AG04450 (cell line): Measurements from ENCODE around the gene ZNF518A. TPM values are rescaled to one million over a fixed set of nuclear protein-coding genes. Genes with fewer than 3 reads are reported as not detected.

Source experiments
- CTCF ChIA-PET: fragments of 300-600, 350-600 bp; formaldehyde crosslinking; extraction: SDS; loops from one replicate; lab custom pipeline; 2022; ENCODE audit warnings: antibody characterized with exemption, inconsistent platforms; lab: Charles Lee
- POLR2A ChIA-PET: fragments of 350-600 bp; formaldehyde crosslinking; extraction: SDS; loops from one replicate; lab custom pipeline; 2021; ENCODE audit warnings: antibody characterized with exemption, inconsistent platforms; lab: Yijun Ruan, JAX
- DNase-seq: peaks from one replicate; pipeline ENCODE4 v3.0.0-alpha.2; 2011; ENCODE audit warnings: low read depth, low spot score
- H3K27ac ChIP-seq: one replicate; pipeline ENCODE4 v1.5.1; 2012; ENCODE audit warnings: low read depth, low read length, control low read depth
- H3K27me3 ChIP-seq: one replicate; pipeline ENCODE4 v1.6.0; 2012; ENCODE audit warnings: low read length; ENCODE audit not compliant: control insufficient read depth, insufficient read depth
- H3K4me3 ChIP-seq: 2 replicates; pipeline ENCODE4 v1.5.1; 2011; ENCODE audit warnings: mild to moderate bottlenecking, low read depth, low read length, control low read depth
- H3K9me3 ChIP-seq: 2 replicates; pipeline ENCODE4 v1.5.1; 2012; ENCODE audit warnings: low read length; ENCODE audit not compliant: control insufficient read depth, insufficient read depth
- CTCF ChIP-seq: IDR thresholded peaks from 2 replicates; pipeline ENCODE4 v1.5.1; 2011; ENCODE audit warnings: low read depth, low read length, control low read depth, inconsistent platforms
- polyA plus RNA-seq: library from polyadenylated mRNA; depleted of rRNA; stranded (reverse); fragments of >200 nt; gene quantifications from 2 replicates; pipeline ENCODE4 v1.2.3, GENCODE V29; 2011

ZNF518A gene
- polyA plus RNA-seq, 1 experiment, result 9.1 TPM

GRCh38 chr10:96096958-96097357 is 33.1 kb upstream of the ZNF518A start:
- no peak overlapping the region for H3K27ac ChIP-seq
- no peaks in the 10 kb centered on the region for H3K9me3 ChIP-seq
- CTCF ChIA-PET, result interaction anchor here (1.1 kb wide), 1 partner anchor 133 kb away, joined by 3 read pairs; no protein-coding TSS in a partner anchor
- H3K4me3 ChIP-seq, result no peak overlapping the region
- TF ChIP-seq CTCF, result no peak
- POLR2A ChIA-PET, result no interaction called here
- no peak for DNase-seq
- peaks cover 13% of the 10 kb centered on the region for H3K27me3 ChIP-seq

- Histone ChIP-seq H3K4me3 (no peak overlapping the region), H3K9me3 (no peaks in the 10 kb centered on the region), H3K27ac (no peak overlapping the region), H3K27me3 (peaks cover 11% of the 10 kb centered on the region)
- ChIA-PET POLR2A (no interaction called here), CTCF (interaction anchor here (1.1 kb wide), 1 partner anchor 132 kb away, joined by 3 read pairs; no protein-coding TSS in a partner anchor)
- no peak for TF ChIP-seq CTCF
- DNase-seq, result no peak
Observed at GRCh38 chr10:96097865-96098264, 32.2 kb upstream of the ZNF518A start.

GRCh38 chr10:96107623-96108038 is 22.5 kb upstream of the ZNF518A start:
- no peaks in the 10 kb centered on the region for H3K9me3 ChIP-seq
- ChIA-PET POLR2A (no interaction called here), CTCF (interaction anchor here (0.5 kb wide), 1 partner anchor 43 kb away, joined by 3 read pairs; no protein-coding TSS in a partner anchor)
- H3K27ac ChIP-seq, result no peak overlapping the region
- no peak overlapping the region for H3K4me3 ChIP-seq
- peaks cover 5% of the 10 kb centered on the region for H3K27me3 ChIP-seq
- no peak for TF ChIP-seq CTCF
- DNase-seq, result no peak

- Histone ChIP-seq H3K4me3 (no peak overlapping the region), H3K27me3 (peaks cover 5% of the 10 kb centered on the region), H3K9me3 (no peaks in the 10 kb centered on the region), H3K27ac (no peak overlapping the region)
- CTCF ChIA-PET, result no interaction called here
- no peak for DNase-seq
- TF ChIP-seq CTCF, result no peak
- POLR2A ChIA-PET, result no interaction called here
Observed at GRCh38 chr10:96112531-96112930, 17.6 kb upstream of the ZNF518A start.

- Histone ChIP-seq H3K27me3 (no peaks in the 10 kb centered on the region), H3K4me3 (no peak overlapping the region), H3K27ac (no peak overlapping the region), H3K9me3 (no peaks in the 10 kb centered on the region)
- ChIA-PET CTCF (interaction anchor here (1.0 to 1.2 kb wide), 2 partner anchors 16 to 102 kb away, joined by 3 to 7 read pairs; no protein-coding TSS in a partner anchor), POLR2A (interaction anchor here (1.1 to 1.3 kb wide), 2 partner anchors 11 kb away, joined by 3 to 4 read pairs; partner anchors contain the start of gene ZNF518A)
- no peak for TF ChIP-seq CTCF
- no peak for DNase-seq
Observed at GRCh38 chr10:96118604-96119450, 11.3 kb upstream of the ZNF518A start.
